Measurements from ENCODE around the gene MYRF.

MYRF gene

GRCh38 chr11:61778357-61778886 is 26.0 kb downstream of the MYRF start:
- no peak for DNase-seq

- DNase-seq = no peak
These were observed 26.6 kb downstream of the MYRF start for GRCh38 chr11:61778920-61779650.

GRCh38 chr11:61779666-61780525 is 27.5 kb downstream of the MYRF start:
- no peak for DNase-seq

GRCh38 chr11:61780581-61781162 is 28.2 kb downstream of the MYRF start:
- no peak for DNase-seq

- DNase-seq = no peak
These were observed 29.1 kb downstream of the MYRF start for GRCh38 chr11:61781585-61781984.

- DNase-seq = no peak
These were observed 29.9 kb downstream of the MYRF start for GRCh38 chr11:61782299-61782698.

GRCh38 chr11:61782841-61783240 is 30.4 kb downstream of the MYRF start:
- DNase-seq = no peak

- DNase-seq = no peak
These were observed 31.5 kb downstream of the MYRF start for GRCh38 chr11:61783717-61784505.

- DNase-seq = no peak
These were observed 32.0 kb downstream of the MYRF start for GRCh38 chr11:61784506-61784805.

GRCh38 chr11:61785837-61786402 is 33.5 kb downstream of the MYRF start:
- no peak for DNase-seq

- peak in 1 of 2 donors; percentile 16 for DNase-seq
These were observed 35.6 kb downstream of the MYRF start for GRCh38 chr11:61787928-61788491.

GRCh38 chr11:61791737-61792309 is 39.4 kb downstream of the MYRF start:
- DNase-seq = peak; percentile 55 to 60

- peak; percentile 88 to 90 for DNase-seq
These were observed 40.1 kb downstream of the MYRF start, which contains the start of the genes FEN1 and TMEM258 for GRCh38 chr11:61792310-61793082. Gene FEN1, plus strand, starts transcription at chr11:61792911. Its CDS starts 2,451 bp downstream, at chr11:61795362. Gene TMEM258, minus strand, starts transcription at chr11:61792599. Its CDS starts 41 bp downstream, at chr11:61792558.

GRCh38 chr11:61793083-61793828 is 40.8 kb downstream of the MYRF start:
- no peak for DNase-seq

GRCh38 chr11:61793829-61794204 is 41.4 kb downstream of the MYRF start:
- DNase-seq = no peak

- DNase-seq = no peak
These were observed 42.1 kb downstream of the MYRF start for GRCh38 chr11:61794579-61794978.

GRCh38 chr11:61795459-61795858 is 43.0 kb downstream of the MYRF start:
- no peak for DNase-seq

GRCh38 chr11:61795876-61796526 is 43.6 kb downstream of the MYRF start:
- DNase-seq = no peak

- peak; percentile 76 to 82 for DNase-seq
These were observed 45.0 kb downstream of the MYRF start for GRCh38 chr11:61797263-61797944.

Measured in CD4-positive, alpha-beta T cell treated with Interleukin-1 beta for 1 hour (primary cell).